Body of pancreas (tissue), 4 donors: ENCODE data around the gene LHB.
"Not testable (repeated sequence)": the region's sequence is repeated elsewhere in the genome, so short reads cannot be mapped to it uniquely, and the experiment has no call there.

Source experiments
- POLR2A ChIP-seq, 3 donors: fragments of 450-650 bp; IDR thresholded peaks; one replicate each; pipeline ENCODE4 v1.6.1; 2016; ENCODE audit warnings: antibody characterized with exemption in 3 of 3, mild to moderate bottlenecking in 2 of 3
- TF ChIP-seq, protein P1 (sequence below), 7 experiments: fragments of 450-650 bp in 4 of 7; fragments of 200-600 bp in 3 of 7; sonication (generic) in 3 of 7; IDR thresholded peaks; one replicate each; pipeline ENCODE4 v1.5.1; 2016 to 2019; ENCODE audit warnings: antibody characterized with exemption in 7 of 7

DNA sequence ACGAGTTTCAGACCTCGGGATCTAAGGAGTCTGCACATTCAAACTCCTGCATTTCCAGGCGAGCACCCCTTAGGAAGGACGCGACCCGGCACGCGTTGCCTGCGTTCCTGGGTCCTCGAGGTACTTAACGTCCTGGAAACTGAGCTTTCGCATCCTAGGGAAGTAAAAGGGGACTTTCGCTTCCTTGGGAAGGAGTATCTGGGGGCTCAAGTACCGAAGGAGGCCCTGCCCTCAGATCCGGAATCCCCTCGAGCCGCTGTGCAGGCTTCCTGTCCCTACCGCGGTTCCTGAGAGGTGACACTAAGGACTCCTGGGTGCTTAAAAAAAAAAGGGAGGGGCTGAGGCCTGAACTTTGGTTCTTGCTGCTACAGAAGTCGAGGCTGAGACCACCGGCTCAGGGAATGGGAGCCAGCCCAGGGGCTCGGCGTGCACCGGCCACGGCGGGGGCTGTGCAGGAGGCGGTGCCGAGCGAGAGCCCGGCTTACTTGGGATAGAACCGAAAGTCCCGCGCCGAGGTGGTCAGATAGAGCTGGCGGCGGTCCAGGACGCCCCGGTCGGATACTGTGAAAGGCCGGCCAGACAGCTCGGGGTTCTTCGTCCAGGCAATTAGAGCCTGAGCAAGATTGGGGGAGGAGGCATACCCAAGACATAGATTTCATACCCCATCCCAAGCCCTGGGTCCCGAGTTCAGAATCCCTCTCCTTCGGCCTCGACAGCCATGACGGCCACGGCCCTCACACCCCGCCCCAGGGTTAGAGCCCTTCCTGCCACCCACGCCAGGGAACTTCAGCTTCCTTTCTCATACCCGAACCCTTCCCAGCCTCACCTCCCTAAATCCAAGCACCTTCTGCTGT lies 1.7 kb upstream of the LHB start:
- not testable (repeated sequence) for TF ChIP-seq POLR2A (IDR thresholded peaks at IDR 0.05)
- TF ChIP-seq, protein P1, sequence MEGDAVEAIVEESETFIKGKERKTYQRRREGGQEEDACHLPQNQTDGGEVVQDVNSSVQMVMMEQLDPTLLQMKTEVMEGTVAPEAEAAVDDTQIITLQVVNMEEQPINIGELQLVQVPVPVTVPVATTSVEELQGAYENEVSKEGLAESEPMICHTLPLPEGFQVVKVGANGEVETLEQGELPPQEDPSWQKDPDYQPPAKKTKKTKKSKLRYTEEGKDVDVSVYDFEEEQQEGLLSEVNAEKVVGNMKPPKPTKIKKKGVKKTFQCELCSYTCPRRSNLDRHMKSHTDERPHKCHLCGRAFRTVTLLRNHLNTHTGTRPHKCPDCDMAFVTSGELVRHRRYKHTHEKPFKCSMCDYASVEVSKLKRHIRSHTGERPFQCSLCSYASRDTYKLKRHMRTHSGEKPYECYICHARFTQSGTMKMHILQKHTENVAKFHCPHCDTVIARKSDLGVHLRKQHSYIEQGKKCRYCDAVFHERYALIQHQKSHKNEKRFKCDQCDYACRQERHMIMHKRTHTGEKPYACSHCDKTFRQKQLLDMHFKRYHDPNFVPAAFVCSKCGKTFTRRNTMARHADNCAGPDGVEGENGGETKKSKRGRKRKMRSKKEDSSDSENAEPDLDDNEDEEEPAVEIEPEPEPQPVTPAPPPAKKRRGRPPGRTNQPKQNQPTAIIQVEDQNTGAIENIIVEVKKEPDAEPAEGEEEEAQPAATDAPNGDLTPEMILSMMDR (IDR thresholded peaks at IDR 0.05), result not testable (repeated sequence)
